Medulla oblongata (tissue), 1 donor: ENCODE results near the gene ANKS1B.
"Not testable (repeated sequence)": the region's sequence is repeated elsewhere in the genome, so short reads cannot be mapped to it uniquely, and the experiment has no call there.

Experiments used
- DNase-seq: peaks from one replicate; pipeline ENCODE4 v3.0.0-alpha.2; 2015; ENCODE audit errors: extremely low spot score

The ANKS1B gene

GRCh38 chr12:99598785-99599184, 386.0 kb downstream of the ANKS1B start:
- DNase-seq, result no peak

- no peak for DNase-seq
These were observed 388.0 kb downstream of the ANKS1B start for GRCh38 chr12:99596762-99597161.

GRCh38 chr12:99577125-99577524, 407.6 kb downstream of the ANKS1B start:
- not testable (repeated sequence) for DNase-seq

- no peak for DNase-seq
These were observed 410.8 kb downstream of the ANKS1B start for GRCh38 chr12:99573980-99574379.

GRCh38 chr12:99567072-99567471, 417.7 kb downstream of the ANKS1B start:
- no peak for DNase-seq

- no peak for DNase-seq
These were observed 426.6 kb downstream of the ANKS1B start for GRCh38 chr12:99558109-99558508.

- DNase-seq, result no peak
These were observed 431.3 kb downstream of the ANKS1B start for GRCh38 chr12:99553461-99553860.

- DNase-seq, result no peak
These were observed 432.7 kb downstream of the ANKS1B start for GRCh38 chr12:99552022-99552421.

- DNase-seq, result no peak
These were observed 435.1 kb downstream of the ANKS1B start for GRCh38 chr12:99549651-99550050.

GRCh38 chr12:99549196-99549595, 435.5 kb downstream of the ANKS1B start:
- DNase-seq, result no peak

- no peak for DNase-seq
These were observed 440.3 kb downstream of the ANKS1B start for GRCh38 chr12:99544457-99544856.

- no peak for DNase-seq
These were observed 454.8 kb downstream of the ANKS1B start for GRCh38 chr12:99529966-99530365.

GRCh38 chr12:99528478-99528877, 456.3 kb downstream of the ANKS1B start:
- no peak for DNase-seq

- no peak for DNase-seq
These were observed 460.9 kb downstream of the ANKS1B start for GRCh38 chr12:99523853-99524252.

GRCh38 chr12:99522456-99522855, 462.3 kb downstream of the ANKS1B start:
- no peak for DNase-seq

- DNase-seq, result no peak
These were observed 463.1 kb downstream of the ANKS1B start for GRCh38 chr12:99521664-99522063.

GRCh38 chr12:99513066-99513465, 471.7 kb downstream of the ANKS1B start:
- no peak for DNase-seq

- no peak for DNase-seq
These were observed 478.9 kb downstream of the ANKS1B start for GRCh38 chr12:99505805-99506204.

- no peak for DNase-seq
These were observed 486.0 kb downstream of the ANKS1B start for GRCh38 chr12:99498756-99499155.

GRCh38 chr12:99495799-99496198, 488.9 kb downstream of the ANKS1B start:
- DNase-seq, result no peak

GRCh38 chr12:99493197-99493596, 491.5 kb downstream of the ANKS1B start:
- no peak for DNase-seq

GRCh38 chr12:99486277-99486676, 498.5 kb downstream of the ANKS1B start:
- no peak for DNase-seq

GRCh38 chr12:99479149-99479548, 505.6 kb downstream of the ANKS1B start:
- DNase-seq, result no peak

- DNase-seq, result no peak
These were observed 507.8 kb downstream of the ANKS1B start for GRCh38 chr12:99476956-99477355.
